Measurements from ENCODE around the gene ZNF514.

DNA sequence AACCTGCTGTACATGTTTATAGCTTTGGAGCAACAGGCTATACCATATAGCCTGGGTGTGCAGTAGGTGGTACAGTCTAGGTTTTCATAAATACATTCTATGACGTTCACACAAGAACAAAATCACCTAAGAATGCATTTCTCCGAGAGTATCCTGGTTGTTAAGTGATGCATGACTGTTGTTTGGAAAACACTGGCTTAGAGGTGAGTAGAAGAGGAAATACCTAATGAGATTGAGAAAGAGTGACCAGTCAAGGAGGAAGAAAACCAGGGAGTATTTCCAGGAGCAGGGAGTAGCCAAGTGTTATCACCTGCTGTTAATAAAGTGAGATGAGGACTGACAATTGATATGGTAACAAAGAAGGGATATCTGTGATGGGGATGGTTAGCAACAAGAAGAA is 44.7 kb upstream of the ZNF514 start:
- TF ChIP-seq GATA2 (IDR thresholded peaks at IDR 0.05; ENCODE audit: low read depth, low read length) (no peak), GATA3 (IDR thresholded peaks at IDR 0.05; ENCODE audit: low read depth, low read length) (no peak)
